Measurements from ENCODE around the gene YIPF6. TPM values are rescaled to one million over a fixed set of nuclear protein-coding genes. Genes with fewer than 3 reads are reported as not detected.

Gene YIPF6
- total RNA-seq, 1 experiment from 2014 or later, result 8.9 TPM

Small RNA genes within 50 kb of the gene (small RNA-seq; reads per million reads assigned to genes)
- gene RNU6-245P, result not detected

Other genes with a start within 250 kb of the YIPF6 start
- gene OPHN1, start 65.6 kb upstream of the YIPF6 start, total RNA-seq (2014; rRNA removed; shearing (Covaris generic); ENCODE audit: low replicate concordance), result not detected in 2 replicates
- gene STARD8, start 148.6 kb downstream of the YIPF6 start, total RNA-seq (2014; rRNA removed; shearing (Covaris generic); ENCODE audit: low replicate concordance), result 0.36 TPM in 1 of 2 replicates, not detected in the other

Data from Karpas-422 (cell line).